ENCODE data around the gene GID4.
A peak's percentile ranks its signal among the peaks of the same experiment; 100 is the strongest.
"Not testable (repeated sequence)": the region's sequence is repeated elsewhere in the genome, so short reads cannot be mapped to it uniquely, and the experiment has no call there.

GID4 gene

GRCh38 chr17:18038861-18039534 lies at the start of gene GID4, which contains the start of gene ATPAF2:
Gene GID4, plus strand, starts transcription at chr17:18039408. Its CDS starts 57 bp downstream, at chr17:18039465.
Gene ATPAF2, minus strand, starts transcription at chr17:18039168. Its CDS starts 155 bp downstream, at chr17:18039013.
- peak; percentile 88 to 90 for ATAC-seq

DNA sequence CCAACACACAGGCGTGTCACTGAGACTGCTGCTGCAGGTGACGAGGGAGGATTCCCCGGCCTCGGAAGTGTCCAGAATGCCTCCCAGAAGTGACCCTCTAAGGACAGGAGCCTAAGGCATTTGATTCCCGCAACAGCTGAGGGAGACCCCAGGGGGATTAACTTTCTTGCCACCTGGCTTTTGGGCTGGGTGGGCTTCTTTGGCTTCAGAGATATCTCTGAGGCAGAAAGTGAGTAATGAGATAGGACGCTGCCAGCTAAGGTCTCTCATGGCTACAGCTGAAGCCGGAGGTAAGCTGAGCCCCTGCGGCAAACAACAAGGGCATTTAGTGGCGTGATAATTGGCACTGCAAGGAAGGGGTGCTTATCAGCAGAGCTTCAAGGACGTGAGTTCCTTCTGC lies 49.6 kb upstream of the GID4 start:
- no peak for ATAC-seq

DNA sequence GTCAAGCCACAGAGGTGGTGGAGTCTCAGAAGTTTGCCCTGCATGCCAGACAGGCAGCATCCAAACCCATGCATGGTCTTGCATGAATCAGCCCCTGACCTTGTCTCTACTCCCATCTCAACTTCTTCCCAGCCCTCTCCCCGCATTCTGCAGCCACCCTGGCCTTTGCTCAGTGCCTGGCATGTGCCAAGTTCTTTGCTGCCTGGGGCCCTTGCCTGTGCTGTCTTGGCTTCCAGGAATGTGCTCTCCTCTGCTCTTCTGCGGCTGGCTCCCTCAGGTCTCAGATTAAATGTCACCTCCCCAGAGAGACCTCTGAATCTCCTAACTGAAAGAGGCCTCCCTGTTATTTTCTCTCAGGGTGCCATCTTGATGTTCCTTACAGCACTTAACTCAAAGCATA lies 48.9 kb upstream of the GID4 start:
- ATAC-seq, result no peak

GRCh38 chr17:17993366-17993765 lies 45.8 kb upstream of the GID4 start:
- no peak for ATAC-seq

- ATAC-seq, result no peak
These were observed 45.4 kb upstream of the GID4 start for GRCh38 chr17:17993852-17994251.

DNA sequence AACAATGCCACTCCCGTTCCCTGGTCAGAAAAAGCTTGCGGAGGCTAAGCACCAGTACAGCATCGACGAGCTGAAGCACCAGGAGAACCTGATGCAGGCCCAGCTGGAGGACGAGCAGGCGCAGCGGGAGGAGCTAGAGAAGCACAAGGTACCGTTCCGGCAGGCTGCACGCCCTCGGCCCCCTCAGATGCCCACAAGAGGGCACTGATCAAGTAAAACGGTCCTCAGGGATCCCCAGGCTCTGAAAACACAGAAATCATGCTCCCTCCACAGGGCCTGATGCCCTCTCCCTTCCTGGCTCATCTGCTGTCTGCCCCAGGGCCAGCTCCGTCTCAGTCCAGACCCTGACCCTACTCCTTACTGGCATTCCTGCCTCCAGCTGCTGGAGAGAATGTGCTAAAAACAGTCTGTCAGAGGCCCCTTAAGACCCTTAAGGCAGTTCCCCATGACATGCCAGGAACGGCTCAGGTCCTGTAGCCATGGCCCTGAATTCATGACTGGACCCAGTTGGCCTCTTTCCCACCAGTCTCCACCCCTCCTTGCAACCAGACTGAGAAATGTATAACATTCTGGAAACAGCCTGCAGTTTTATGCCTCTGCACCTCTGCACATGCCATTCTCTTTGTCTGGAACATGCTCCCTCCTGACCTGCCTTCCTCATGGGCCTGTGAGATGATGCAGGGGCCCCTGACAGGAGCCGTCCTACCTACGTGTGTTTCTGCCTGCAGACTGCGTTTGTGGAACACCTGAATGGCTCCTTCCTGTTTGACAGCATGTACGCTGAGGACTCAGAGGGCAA lies 44.7 kb upstream of the GID4 start:
- ATAC-seq, result no peak

- ATAC-seq, result not testable (repeated sequence)
These were observed 43.3 kb upstream of the GID4 start for GRCh38 chr17:17995887-17996286.

DNA sequence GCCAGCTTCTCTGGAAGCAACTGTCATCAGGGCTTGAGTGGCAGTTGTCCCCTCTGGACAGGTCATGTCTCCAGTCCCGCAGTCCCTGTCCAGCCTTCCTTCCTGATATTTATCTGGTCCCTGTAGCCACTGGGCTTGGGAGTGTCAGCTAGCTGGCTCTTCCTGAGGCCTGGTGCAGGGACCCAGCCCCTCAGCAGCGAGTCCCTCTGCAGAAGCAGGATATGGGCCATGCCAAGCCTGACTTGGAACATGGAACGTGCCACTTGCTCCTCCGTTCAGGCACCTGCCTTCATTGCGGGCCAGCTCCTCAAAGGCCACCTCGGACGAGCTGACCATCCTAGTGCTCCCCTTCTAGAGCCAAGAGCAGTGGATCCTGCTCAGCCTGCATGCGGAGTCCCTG lies 40.3 kb upstream of the GID4 start:
- ATAC-seq, result no peak

DNA sequence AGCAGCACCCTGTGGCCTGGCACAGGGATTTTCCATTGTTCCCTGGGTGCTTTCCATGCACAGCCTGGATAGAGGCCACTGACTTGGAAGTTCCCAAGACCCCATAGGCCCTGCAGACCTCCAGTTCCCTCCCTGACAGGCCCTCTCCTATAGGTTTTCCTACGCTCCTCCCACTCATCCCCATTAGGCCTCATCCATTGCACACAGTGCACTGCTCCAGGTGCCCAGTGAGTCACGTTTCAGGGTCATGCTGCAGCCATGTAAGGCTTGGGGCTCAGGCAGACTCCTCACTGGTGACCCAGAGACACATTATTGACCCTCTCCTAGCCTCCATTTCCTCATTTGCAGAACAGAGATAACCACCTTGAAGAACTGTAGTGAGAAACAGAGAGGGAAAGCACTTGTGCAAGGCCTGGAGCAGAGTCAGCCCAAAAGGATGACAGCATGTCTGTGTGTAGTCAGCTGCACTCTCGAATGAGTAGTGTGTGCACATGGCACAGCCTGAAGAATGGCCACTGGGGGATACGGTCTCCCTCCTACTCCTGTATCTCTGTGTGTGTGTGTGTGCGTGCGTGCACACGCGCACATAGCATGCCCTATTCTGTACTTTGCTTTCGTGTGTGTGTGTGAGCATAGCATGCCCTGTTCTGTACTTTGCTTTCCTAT lies 39.7 kb upstream of the GID4 start:
- ATAC-seq, result no peak

DNA sequence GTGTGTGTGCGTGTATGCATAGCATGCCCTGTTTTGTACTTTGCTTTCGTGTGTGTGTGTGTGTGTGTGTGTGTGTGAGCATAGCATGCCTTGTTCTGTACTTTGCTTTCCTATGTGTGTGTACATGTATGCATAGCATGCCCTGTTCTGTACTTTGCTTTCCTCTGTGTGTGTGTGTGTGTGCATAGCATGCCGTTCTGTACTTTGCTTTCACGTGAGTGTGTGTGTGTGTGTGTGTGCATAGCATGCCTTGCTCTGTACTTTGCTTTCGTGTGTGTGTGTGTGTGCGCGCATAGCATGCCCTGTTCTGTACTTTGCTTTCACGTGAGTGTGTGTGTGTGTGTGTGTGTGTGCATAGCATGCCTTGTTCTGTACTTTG lies 39.2 kb upstream of the GID4 start:
- ATAC-seq, result no peak

DNA sequence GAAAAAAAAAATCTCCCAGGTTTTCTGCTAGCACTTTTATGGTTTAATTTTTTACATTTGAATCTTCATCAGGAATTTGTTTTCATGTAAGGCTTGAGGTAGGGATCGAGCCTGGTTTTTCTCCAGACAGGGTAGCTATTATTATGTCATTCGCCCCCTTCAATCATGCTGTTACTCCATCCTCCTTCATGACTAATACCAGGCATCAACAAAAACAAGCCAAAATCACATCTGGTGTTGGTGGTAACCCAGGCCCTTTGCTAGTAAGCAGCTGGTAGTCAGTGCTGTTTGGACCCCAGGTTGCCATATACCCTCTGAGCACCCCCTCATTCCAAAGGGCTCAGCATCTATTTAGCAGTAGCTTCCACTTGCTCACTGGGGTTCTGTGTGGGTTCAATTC lies 37.0 kb upstream of the GID4 start:
- ATAC-seq, result no peak

- no peak for ATAC-seq
These were observed 34.9 kb upstream of the GID4 start for GRCh38 chr17:18004345-18004744.

- no peak for ATAC-seq
These were observed 34.3 kb upstream of the GID4 start for GRCh38 chr17:18004884-18005305.

DNA sequence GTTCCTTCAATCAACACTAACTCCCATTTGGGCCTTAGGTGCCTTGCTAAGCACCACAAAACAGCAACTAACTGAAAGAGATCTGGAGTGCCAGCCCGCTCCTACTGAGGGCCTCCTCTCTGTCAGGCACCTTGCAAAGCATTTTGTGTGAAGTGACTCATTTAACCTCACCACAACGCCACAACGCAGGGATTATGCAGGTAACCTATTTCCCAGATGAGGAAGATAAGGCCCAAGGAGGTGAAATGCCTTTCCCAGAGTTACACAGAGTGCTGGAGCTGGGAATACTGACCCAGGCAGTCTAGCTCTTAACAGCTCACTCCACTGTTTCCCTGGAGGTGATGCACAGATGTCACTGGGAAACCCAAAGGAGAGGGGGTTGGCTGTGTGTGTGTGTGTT lies 33.7 kb upstream of the GID4 start:
- ATAC-seq, result no peak

- ATAC-seq, result no peak
These were observed 32.5 kb upstream of the GID4 start for GRCh38 chr17:18006495-18007239.

- ATAC-seq, result no peak
These were observed 30.5 kb upstream of the GID4 start for GRCh38 chr17:18008496-18009268.

GRCh38 chr17:18009609-18010420 lies 29.4 kb upstream of the GID4 start:
- ATAC-seq, result no peak

DNA sequence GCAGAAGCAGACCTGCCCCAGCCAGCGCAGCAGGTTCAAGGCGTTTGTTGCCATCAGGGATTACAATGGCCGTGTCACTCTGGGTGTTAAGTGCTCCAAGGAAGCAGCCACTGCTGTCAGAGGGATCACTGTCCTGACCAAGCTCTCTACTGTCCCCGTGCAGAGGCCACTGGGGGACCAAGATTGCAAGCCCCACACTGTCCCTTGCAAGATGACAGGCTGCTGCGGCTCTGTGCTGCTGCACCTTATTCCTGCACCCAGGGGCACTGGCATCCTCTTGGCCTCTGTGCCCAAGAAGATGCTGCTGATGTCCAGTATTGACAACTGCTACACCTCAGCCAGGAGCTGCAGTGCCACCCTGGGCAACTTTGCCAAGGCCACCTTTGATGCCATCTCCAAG lies 27.9 kb upstream of the GID4 start:
- ATAC-seq, result no peak

DNA sequence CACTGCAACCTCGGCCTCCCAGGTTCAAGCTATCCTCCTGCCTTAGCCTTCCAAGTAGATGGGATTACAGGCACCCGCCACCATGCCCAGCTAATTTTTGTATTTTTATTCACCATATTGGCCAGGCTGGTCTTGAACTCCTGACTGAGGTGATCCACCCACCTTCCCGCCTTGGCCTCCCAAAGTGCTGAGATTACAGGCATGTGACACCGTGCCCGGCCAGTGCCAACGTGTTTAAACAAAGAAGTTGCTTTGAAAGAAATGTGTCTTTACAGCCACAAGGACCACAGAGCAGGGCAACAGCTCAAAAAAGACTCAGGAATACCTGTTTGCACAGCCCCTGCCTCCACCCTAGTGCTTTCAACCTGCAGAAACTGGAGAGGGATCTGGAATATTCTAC lies 25.2 kb upstream of the GID4 start:
- no peak for ATAC-seq

DNA sequence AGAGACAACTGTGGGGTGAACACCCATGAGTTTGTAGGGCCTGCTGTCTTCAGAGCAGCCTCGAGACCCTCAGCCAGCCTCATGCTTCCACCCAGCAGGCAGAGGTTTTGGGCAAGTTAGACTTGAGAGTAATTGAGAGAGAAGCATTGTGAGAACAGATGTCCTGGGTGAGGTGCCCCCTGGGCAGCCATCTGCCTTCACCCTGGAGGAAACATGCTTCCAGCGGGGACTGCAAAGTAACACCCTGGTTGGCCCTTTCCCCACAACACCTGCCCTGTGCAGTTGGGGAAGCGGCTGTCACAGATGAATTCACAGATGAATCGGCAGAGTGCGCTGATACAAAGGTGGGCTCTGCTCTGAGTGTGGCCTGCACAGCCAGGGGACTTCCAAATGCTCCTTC lies 23.6 kb upstream of the GID4 start:
- ATAC-seq, result no peak

DNA sequence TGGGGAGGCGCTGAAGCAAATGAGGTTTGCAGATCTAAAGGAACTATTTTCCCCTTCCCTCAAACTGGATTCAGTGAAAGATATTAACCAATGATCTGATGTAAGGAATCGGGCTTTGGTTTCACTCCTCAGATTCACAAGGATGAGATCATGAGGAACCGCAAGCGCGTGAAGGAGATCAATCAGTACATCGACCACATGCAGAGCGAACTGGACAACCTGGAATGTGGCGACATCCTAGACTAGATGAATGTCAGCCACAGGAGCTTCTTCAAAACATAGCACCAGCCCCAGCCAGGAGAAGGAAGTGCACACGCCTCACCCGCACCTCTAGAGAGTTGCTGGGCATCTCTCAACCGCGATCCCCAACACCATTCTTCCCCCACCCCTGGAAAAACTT lies 22.8 kb upstream of the GID4 start:
- ATAC-seq, result no peak
